B cell (primary cell): ENCODE data around the gene NACC1. TPM values are rescaled to one million over a fixed set of nuclear protein-coding genes. Genes with fewer than 3 reads are reported as not detected.

Experiments
- ATAC-seq: fragments of 200-7000 bp; cut with Tn5 transposase; one replicate; pipeline ENCODE4 v1.10.0; 2021; ENCODE audit warnings: low read depth, mild to moderate bottlenecking, moderate number of reproducible peaks, moderate library complexity
- CTCF ChIA-PET: fragments of 350-600 bp; sonication (Branson Sonifier 250); formaldehyde crosslinking; loops from one replicate; lab custom pipeline; 2021; ENCODE audit warnings: antibody characterized with exemption, inconsistent platforms; lab: Charles Lee
- POLR2A ChIA-PET: fragments of 350-600 bp; sonication (Branson Sonifier 250); formaldehyde crosslinking; loops from one replicate; lab custom pipeline; 2021; ENCODE audit warnings: antibody characterized with exemption; lab: Charles Lee
- DNase-seq: peaks from one replicate; pipeline ENCODE4 v3.0.0; 2013
- H2AFZ ChIP-seq: 2 replicates; pipeline ENCODE4 v1.6.1; 2012; ENCODE audit warnings: mild to moderate bottlenecking, low read depth, low read length; ENCODE audit not compliant: insufficient read depth, poor library complexity, severe bottlenecking
- H3K27ac ChIP-seq, 2 donors: 1 replicate in 1 of 2; 2 replicates in 1 of 2; pipeline ENCODE4 v1.5.1; 2012 to 2013; ENCODE audit warnings: low read length in 2 of 2, mild to moderate bottlenecking in 2 of 2, moderate library complexity in 1 of 2
- H3K27me3 ChIP-seq, 4 experiments: fragments of 200-600 bp in 1 of 4; sonication (generic) in 1 of 4; replicated peaks in 1 of 4; 1 replicate in 2 of 4; 2 replicates in 2 of 4; pipeline versions ENCODE4 v1.6.1 to v1.7.0; 2013 to 2016; ENCODE audit warnings: low read length in 3 of 4, mild to moderate bottlenecking in 2 of 4, mixed read lengths in 1 of 4, moderate library complexity in 1 of 4; ENCODE audit not compliant: insufficient read depth in 4 of 4, control insufficient read depth in 3 of 4; ENCODE audit errors: control extremely low read depth in 1 of 4
- H3K36me3 ChIP-seq, 2 experiments: replicated peaks in 1 of 2; 1 replicate in 1 of 2; 2 replicates in 1 of 2; pipeline versions ENCODE4 v1.6.1 to v1.7.1; 2013; ENCODE audit warnings: low read length in 1 of 2; ENCODE audit not compliant: insufficient read depth in 2 of 2, control insufficient read depth in 1 of 2; ENCODE audit errors: control extremely low read depth in 1 of 2, extremely low read depth in 1 of 2
- H3K4me1 ChIP-seq, 2 donors: fragments of 200-600 bp in 1 of 2; sonication (generic) in 1 of 2; 1 replicate in 1 of 2; 2 replicates in 1 of 2; pipeline versions ENCODE4 v1.5.1 to v1.6.1; 2013 to 2017; ENCODE audit warnings: low read length in 2 of 2; ENCODE audit not compliant: control insufficient read depth in 2 of 2, insufficient read depth in 2 of 2
- H3K4me2 ChIP-seq: replicated peaks from 2 replicates; pipeline ENCODE3; 2012; ENCODE audit warnings: mild to moderate bottlenecking, low read depth, low read length; ENCODE audit not compliant: poor library complexity, severe bottlenecking
- H3K4me3 ChIP-seq, 5 experiments: fragments of 200-600 bp in 1 of 5; sonication (generic) in 1 of 5; 1 replicate in 3 of 5; 2 replicates in 2 of 5; pipeline versions ENCODE4 v1.5.1 to v1.7.0; 2011 to 2016; ENCODE audit warnings: low read length in 4 of 5, mild to moderate bottlenecking in 4 of 5, low read depth in 2 of 5, control low read depth in 1 of 5, moderate library complexity in 1 of 5; ENCODE audit not compliant: insufficient read depth in 1 of 5; ENCODE audit errors: control extremely low read depth in 1 of 5, extremely low read depth in 1 of 5
- H3K79me2 ChIP-seq: fragments of 200-600 bp; sonication (generic); one replicate; pipeline ENCODE4 v1.6.0; 2016; ENCODE audit warnings: low read length; ENCODE audit not compliant: control insufficient read depth, insufficient read depth
- H3K9ac ChIP-seq: fragments of 200-600 bp; sonication (generic); 2 replicates; pipeline ENCODE4 v1.6.1; 2017; ENCODE audit warnings: mild to moderate bottlenecking, low read length, moderate library complexity
- H3K9me3 ChIP-seq, 3 donors: one replicate each; pipeline versions ENCODE4 v1.6.1 to v1.7.1; 2013; ENCODE audit warnings: low read length in 2 of 3; ENCODE audit not compliant: control insufficient read depth in 2 of 3, insufficient read depth in 1 of 3; ENCODE audit errors: control extremely low read depth in 1 of 3
- H4K20me1 ChIP-seq: 2 replicates; pipeline ENCODE4 v1.6.0; 2012; ENCODE audit warnings: mild to moderate bottlenecking, low read length; ENCODE audit not compliant: insufficient read depth, control insufficient read depth, poor library complexity, severe bottlenecking
- H3K27ac Mint-ChIP-seq: one replicate; pipeline ENCODE4 v1.8.0; 2021; ENCODE audit warnings: mixed read lengths
- H3K27me3 Mint-ChIP-seq: one replicate; pipeline ENCODE4 v1.8.0; 2021; ENCODE audit warnings: mixed read lengths
- H3K4me1 Mint-ChIP-seq: one replicate; pipeline ENCODE4 v1.8.0; 2021; ENCODE audit warnings: mixed read lengths
- H3K4me3 Mint-ChIP-seq: one replicate; pipeline ENCODE4 v1.8.0; 2021; ENCODE audit warnings: mixed read lengths
- H3K9me3 Mint-ChIP-seq: one replicate; pipeline ENCODE4 v1.8.0; 2022; ENCODE audit warnings: mixed read lengths; ENCODE audit not compliant: insufficient read depth
- CTCF ChIP-seq: fragments of 200-600 bp; IDR thresholded peaks from one replicate; pipeline ENCODE4 v1.8.0; 2022; ENCODE audit warnings: antibody characterized with exemption, mild to moderate bottlenecking
- EZH2 ChIP-seq: IDR thresholded peaks from 2 replicates; pipeline ENCODE4 v1.6.1; 2012; ENCODE audit warnings: borderline replicate concordance, low read depth, mild to moderate bottlenecking, moderate library complexity, low read length; ENCODE audit not compliant: insufficient read depth, poor library complexity, severe bottlenecking
- WGBS: methylation state at CpG from one replicate; pipeline ENCODE4 v1.1.5; 2013; ENCODE audit warnings: missing lambda C conversion rate; ENCODE audit not compliant: insufficient coverage; 5-methylcytosine and 5-hydroxymethylcytosine counted together
- intact Hi-C: fragments of 100-400 bp; cut with micrococcal nuclease; formaldehyde crosslinking; loops from one replicate; pipeline ENCODE4 v1.10.0; 2022
- polyA plus RNA-seq: library from polyadenylated mRNA; depleted of rRNA; stranded (reverse); fragments of >200 nt; gene quantifications from 2 replicates; pipeline ENCODE4 v1.2.3, GENCODE V29; 2012
- total RNA-seq, 2 donors: library from RNA; stranded (reverse); fragments of 120-200 nt in 1 of 2; gene quantifications; 1 replicate in 1 of 2; 2 replicates in 1 of 2; pipeline versions ENCODE4 v1.2.3 to v1.2.4, GENCODE V29; 2013 to 2022

NACC1 gene
- total and polyA plus RNA-seq, 2 donors (not counting 1 experiment from before 2014, with no cell fraction given): 25.9 to 27.5 TPM

GRCh38 chr19:13128583-13128982, 10.5 kb downstream of the NACC1 start:
- H3K27me3 Mint-ChIP-seq: no peaks in the 10 kb centered on the region
- intact Hi-C loops: no loop called here
- Histone ChIP-seq H4K20me1 (peaks cover 8% of the 10 kb centered on the region), H3K36me3 (no peaks in the 10 kb centered on the region), H3K9ac (no peak overlapping the region), H3K4me2 (no peak overlapping the region), H3K4me3 (no peak overlapping the region), H3K27ac (no peak overlapping the region), H3K27me3 (no peaks in the 10 kb centered on the region), H2AFZ (no peak overlapping the region), H3K9me3 (no peaks in the 10 kb centered on the region), H3K4me1 (no peaks in the 10 kb centered on the region), H3K79me2 (peaks cover 82% of the 10 kb centered on the region)
- H3K4me1 Mint-ChIP-seq: peaks cover 12% of the 10 kb centered on the region
- no peak overlapping the region for H3K4me3 Mint-ChIP-seq
- DNase-seq (no peak), ATAC-seq (no peak)
- H3K27ac Mint-ChIP-seq: no peak overlapping the region
- ChIA-PET CTCF (interaction anchor here (1.0 to 1.5 kb wide), 3 partner anchors 67 to 461 kb away, joined by 3 to 4 read pairs (median 3); no protein-coding TSS in a partner anchor), POLR2A (no interaction called here)
- H3K9me3 Mint-ChIP-seq: no peaks in the 10 kb centered on the region
- TF ChIP-seq CTCF (no peak), EZH2 (no peak)
- WGBS: 80% methylated on average over 1 of the region's 1 CpG

- Mint-ChIP-seq H3K4me1 (peaks cover 12% of the 10 kb centered on the region), H3K4me3 (no peak overlapping the region), H3K9me3 (no peaks in the 10 kb centered on the region), H3K27me3 (no peaks in the 10 kb centered on the region), H3K27ac (no peak overlapping the region)
- POLR2A ChIA-PET: interaction anchor here (0.5 kb wide), 1 partner anchor 25 kb away, joined by 3 read pairs; no protein-coding TSS in a partner anchor
- H3K4me2 ChIP-seq: no peak overlapping the region
- H2AFZ ChIP-seq: no peak overlapping the region
- DNase-seq: no peak
- H4K20me1 ChIP-seq: peaks cover 8% of the 10 kb centered on the region
- CTCF ChIA-PET: interaction anchor here (1.0 kb wide), 1 partner anchor 67 kb away, joined by 3 read pairs; no protein-coding TSS in a partner anchor
- H3K79me2 ChIP-seq: peaks cover 85% of the 10 kb centered on the region
- H3K27me3 ChIP-seq: no peaks in the 10 kb centered on the region
- no peaks in the 10 kb centered on the region for H3K4me1 ChIP-seq
- whole genome bisulfite sequencing: 98% methylated on average over 9 of the region's 9 CpGs
- intact Hi-C loops: no loop called here
- ATAC-seq: no peak
- H3K27ac ChIP-seq: no peak overlapping the region
- no peaks in the 10 kb centered on the region for H3K36me3 ChIP-seq
- TF ChIP-seq EZH2 (no peak), CTCF (no peak)
- no peak overlapping the region for H3K9ac ChIP-seq
- no peaks in the 10 kb centered on the region for H3K9me3 ChIP-seq
- no peak overlapping the region for H3K4me3 ChIP-seq
Measured at GRCh38 chr19:13129384-13129783, 11.3 kb downstream of the NACC1 start.
